ENCODE measurements around the gene RGS14. TPM values are rescaled to one million over a fixed set of nuclear protein-coding genes. Genes with fewer than 3 reads are reported as not detected.

The RGS14 gene, protein sequence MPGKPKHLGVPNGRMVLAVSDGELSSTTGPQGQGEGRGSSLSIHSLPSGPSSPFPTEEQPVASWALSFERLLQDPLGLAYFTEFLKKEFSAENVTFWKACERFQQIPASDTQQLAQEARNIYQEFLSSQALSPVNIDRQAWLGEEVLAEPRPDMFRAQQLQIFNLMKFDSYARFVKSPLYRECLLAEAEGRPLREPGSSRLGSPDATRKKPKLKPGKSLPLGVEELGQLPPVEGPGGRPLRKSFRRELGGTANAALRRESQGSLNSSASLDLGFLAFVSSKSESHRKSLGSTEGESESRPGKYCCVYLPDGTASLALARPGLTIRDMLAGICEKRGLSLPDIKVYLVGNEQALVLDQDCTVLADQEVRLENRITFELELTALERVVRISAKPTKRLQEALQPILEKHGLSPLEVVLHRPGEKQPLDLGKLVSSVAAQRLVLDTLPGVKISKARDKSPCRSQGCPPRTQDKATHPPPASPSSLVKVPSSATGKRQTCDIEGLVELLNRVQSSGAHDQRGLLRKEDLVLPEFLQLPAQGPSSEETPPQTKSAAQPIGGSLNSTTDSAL
- 10.1 TPM for total RNA-seq

GRCh38 chr5:177357459-177358351, at the start of gene RGS14:
TSS of gene RGS14 (plus strand) at chr5:177357924. CDS start at chr5:177358025, 101 bp downstream.

GRCh38 chr5:177311723-177312648, 45.7 kb upstream of the RGS14 start, which contains the start of gene MXD3:
TSS of gene MXD3 (minus strand) at chr5:177311898. CDS start at chr5:177311830, 68 bp downstream.

GRCh38 chr5:177351392-177352329, 6.1 kb upstream of the RGS14 start, which contains the start of gene LMAN2:
TSS of gene LMAN2 (minus strand) at chr5:177351668. CDS start at chr5:177351647, 21 bp downstream.

GRCh38 chr5:177384134-177384533, 26.4 kb downstream of the RGS14 start, which contains the start of gene SLC34A1:
TSS of gene SLC34A1 (plus strand) at chr5:177384434. CDS start at chr5:177385742, 1,308 bp downstream.

GRCh38 chr5:177399997-177400868, 42.5 kb downstream of the RGS14 start, which contains the start of gene PFN3:
TSS of gene PFN3 (minus strand) at chr5:177400661. CDS start at chr5:177400576, 85 bp downstream.

GRCh38 chr5:177409043-177409801, 51.5 kb downstream of the RGS14 start, which contains the start of gene F12:
TSS of gene F12 (minus strand) at chr5:177409564. CDS start at chr5:177409527, 37 bp downstream.

Other genes starting within 250 kb of the RGS14 start
- gene NSD1, start 224.2 kb upstream of the RGS14 start, total RNA-seq = 73.6 TPM
- 15.2 TPM for gene RAB24, start 54.2 kb upstream of the RGS14 start, total RNA-seq
- 48.2 TPM for gene PRELID1, start 54.1 kb upstream of the RGS14 start, total RNA-seq
- 4.4 TPM for gene MXD3, start 46.0 kb upstream of the RGS14 start, total RNA-seq
- 90.0 TPM for gene LMAN2, start 6.3 kb upstream of the RGS14 start, total RNA-seq
- not detected for gene SLC34A1, start 26.5 kb downstream of the RGS14 start, total RNA-seq
- not detected for gene PFN3, start 42.7 kb downstream of the RGS14 start, total RNA-seq
- gene F12, start 51.6 kb downstream of the RGS14 start, total RNA-seq = 7.4 TPM
- gene GRK6, start 68.8 kb downstream of the RGS14 start, total RNA-seq = 25.4 TPM
- gene PRR7, start 88.9 kb downstream of the RGS14 start, total RNA-seq = 17.1 TPM
- 161 TPM for gene DBN1, start 115.7 kb downstream of the RGS14 start, total RNA-seq
- 8.1 TPM for gene PDLIM7, start 139.7 kb downstream of the RGS14 start, total RNA-seq
- 4.4 TPM for gene DOK3, start 151.9 kb downstream of the RGS14 start, total RNA-seq
- 68.3 TPM for gene DDX41, start 159.0 kb downstream of the RGS14 start, total RNA-seq
- 40.1 TPM for gene FAM193B, start 196.6 kb downstream of the RGS14 start, total RNA-seq
- gene TMED9, start 234.3 kb downstream of the RGS14 start, total RNA-seq = 44.8 TPM
- gene B4GALT7, start 242.2 kb downstream of the RGS14 start, total RNA-seq = 18.9 TPM